Measurements from ENCODE around the gene LAMB4.

- TF ChIP-seq CTCF (IDR thresholded peaks at IDR 0.05; ENCODE audit: low read length) (no peak), EZH2 (IDR thresholded peaks at IDR 0.05; ENCODE audit: borderline replicate concordance, low read length) (no peak)
Measured at GRCh38 chr7:107980671-107981190, 149.4 kb downstream of the LAMB4 start.

Data from OCI-LY1 (cell line).